Activated CD4-positive, alpha-beta T cell treated with anti-CD3 and anti-CD28 coated beads, Interleukin-2, Interleukin-6, amounts not matched to agents 100 ng/mL and 50 ng/mL, durations not matched to agents 16 hours and 8 hours (primary cell): ENCODE data around the gene EXOSC6.
"Not testable (repeated sequence)": the region's sequence is repeated elsewhere in the genome, so short reads cannot be mapped to it uniquely, and the experiment has no call there.

Experiments used
- DNase-seq: peaks from one replicate; pipeline ENCODE4 v3.0.0-alpha.2; 2020

EXOSC6 gene

GRCh38 chr16:70254180-70254964 is 2.6 kb upstream of the EXOSC6 start:
- DNase-seq: no peak

- peak; percentile 50 for DNase-seq
These were observed 1.8 kb upstream of the EXOSC6 start for GRCh38 chr16:70253291-70254106.

- peak; percentile 39 for DNase-seq
These were observed 732 bp upstream of the EXOSC6 start for GRCh38 chr16:70252355-70252988.

GRCh38 chr16:70250748-70251628 is 752 bp downstream of the EXOSC6 start:
- DNase-seq: peak; percentile 53

- DNase-seq: not testable (repeated sequence)
These were observed 2.0 kb downstream of the EXOSC6 start for GRCh38 chr16:70249697-70250096.

- not testable (repeated sequence) for DNase-seq
These were observed 13.0 kb downstream of the EXOSC6 start for GRCh38 chr16:70238773-70239172.

- not testable (repeated sequence) for DNase-seq
These were observed 19.9 kb downstream of the EXOSC6 start for GRCh38 chr16:70231831-70232230.

- DNase-seq: not testable (repeated sequence)
These were observed 25.7 kb downstream of the EXOSC6 start for GRCh38 chr16:70226024-70226423.

- DNase-seq: not testable (repeated sequence)
These were observed 26.3 kb downstream of the EXOSC6 start for GRCh38 chr16:70225430-70225829.

GRCh38 chr16:70224645-70225044 is 27.1 kb downstream of the EXOSC6 start:
- DNase-seq: not testable (repeated sequence)

GRCh38 chr16:70223971-70224513 is 27.7 kb downstream of the EXOSC6 start:
- not testable (repeated sequence) for DNase-seq

GRCh38 chr16:70223216-70223615 is 28.5 kb downstream of the EXOSC6 start:
- DNase-seq: not testable (repeated sequence)

- not testable (repeated sequence) for DNase-seq
These were observed 29.2 kb downstream of the EXOSC6 start for GRCh38 chr16:70222574-70222973.

- not testable (repeated sequence) for DNase-seq
These were observed 33.2 kb downstream of the EXOSC6 start for GRCh38 chr16:70218586-70218985.

GRCh38 chr16:70206382-70206781 is 45.4 kb downstream of the EXOSC6 start:
- DNase-seq: not testable (repeated sequence)

- DNase-seq: not testable (repeated sequence)
These were observed 46.9 kb downstream of the EXOSC6 start for GRCh38 chr16:70204668-70205405.

- not testable (repeated sequence) for DNase-seq
These were observed 47.7 kb downstream of the EXOSC6 start for GRCh38 chr16:70204010-70204409.

GRCh38 chr16:70203508-70203907 is 48.2 kb downstream of the EXOSC6 start:
- DNase-seq: not testable (repeated sequence)

GRCh38 chr16:70200063-70200462 is 51.7 kb downstream of the EXOSC6 start:
- DNase-seq: not testable (repeated sequence)

GRCh38 chr16:70199170-70199569 is 52.6 kb downstream of the EXOSC6 start:
- DNase-seq: not testable (repeated sequence)

- DNase-seq: not testable (repeated sequence)
These were observed 53.1 kb downstream of the EXOSC6 start for GRCh38 chr16:70198666-70199065.
